ENCODE results near the gene CEP152.

GRCh38 chr15:48712546-48712945 is 98.3 kb downstream of the CEP152 start:
- TF ChIP-seq CTCF (IDR thresholded peaks at IDR 0.05) = no peak
- TF ChIP-seq POLR2A (IDR thresholded peaks at IDR 0.05) = no peak
